HG03342 (cell line): ENCODE data around the gene TRIM14.
A peak's percentile ranks its signal among the peaks of the same experiment; 100 is the strongest.
"Not testable (repeated sequence)": the region's sequence is repeated elsewhere in the genome, so short reads cannot be mapped to it uniquely, and the experiment has no call there.

ENCODE experiments used
- ATAC-seq: cut with Tn5 transposase; IDR thresholded peaks from one replicate; pipeline ENCODE4 v1.9.1; 2021; ENCODE audit warnings: mild to moderate bottlenecking, moderate library complexity; ENCODE audit not compliant: unreplicated experiment

TRIM14 gene

GRCh38 chr9:98083566-98084183, 35.3 kb downstream of the TRIM14 start:
- ATAC-seq, result no peak

GRCh38 chr9:98083061-98083501, 35.9 kb downstream of the TRIM14 start:
- ATAC-seq, result no peak

- ATAC-seq, result no peak
Observed at GRCh38 chr9:98081477-98082219, 37.4 kb downstream of the TRIM14 start.

GRCh38 chr9:98080780-98081179, 38.2 kb downstream of the TRIM14 start:
- ATAC-seq, result no peak

GRCh38 chr9:98080326-98080725, 38.7 kb downstream of the TRIM14 start:
- ATAC-seq, result no peak

- ATAC-seq, result no peak
Observed at GRCh38 chr9:98078895-98079294, 40.1 kb downstream of the TRIM14 start.

GRCh38 chr9:98076514-98076890, 42.5 kb downstream of the TRIM14 start:
- ATAC-seq, result not testable (repeated sequence)

- ATAC-seq, result no peak
Observed at GRCh38 chr9:98075332-98075805, 43.7 kb downstream of the TRIM14 start.

- ATAC-seq, result peak; percentile 47
Observed at GRCh38 chr9:98074115-98074990, 44.7 kb downstream of the TRIM14 start.

GRCh38 chr9:98071737-98072136, 47.3 kb downstream of the TRIM14 start:
- no peak for ATAC-seq

- ATAC-seq, result no peak
Observed at GRCh38 chr9:98070704-98071103, 48.3 kb downstream of the TRIM14 start.

GRCh38 chr9:98069551-98069950, 49.5 kb downstream of the TRIM14 start:
- no peak for ATAC-seq

- ATAC-seq, result no peak
Observed at GRCh38 chr9:98067184-98067583, 51.8 kb downstream of the TRIM14 start.

GRCh38 chr9:98066235-98066634, 52.8 kb downstream of the TRIM14 start:
- ATAC-seq, result no peak

- ATAC-seq, result no peak
Observed at GRCh38 chr9:98064623-98065392, 54.2 kb downstream of the TRIM14 start.

- ATAC-seq, result no peak
Observed at GRCh38 chr9:98062161-98062560, 56.9 kb downstream of the TRIM14 start.

- no peak for ATAC-seq
Observed at GRCh38 chr9:98057138-98057799, 61.8 kb downstream of the TRIM14 start.

- ATAC-seq, result peak; percentile 91
Observed at GRCh38 chr9:98056269-98057137, 62.5 kb downstream of the TRIM14 start, which contains the start of gene NANS. NANS (plus strand) TSS chr9:98056732; CDS start chr9:98056809, 77 bp downstream.

- ATAC-seq, result no peak
Observed at GRCh38 chr9:98054376-98054951, 64.6 kb downstream of the TRIM14 start.
